K562 (cell line): ENCODE data around the gene PTP4A2. TPM values are rescaled to one million over a fixed set of nuclear protein-coding genes. Genes with fewer than 3 reads are reported as not detected.

Experiments
- ATF1 ChIP-seq, 2 experiments: fragments of 450-650 bp in 1 of 2; IDR thresholded peaks; 2 replicates each; pipeline ENCODE4 v1.6.1; 2016; ENCODE audit warnings: missing compliant biosample characterization in 1 of 2, missing genetic modification characterization in 1 of 2
- MYNN ChIP-seq, 2 experiments: sonication (generic); formaldehyde crosslinking in 1 of 2; IDR thresholded peaks; 2 replicates each; pipeline versions ENCODE4 v1.5.0 to v1.6.1; 2016 to 2020; ENCODE audit warnings: antibody characterized with exemption in 1 of 2, missing genetic modification reagents in 1 of 2
- NCOR1 ChIP-seq: fragments of 450-650 bp; IDR thresholded peaks from 2 replicates; pipeline ENCODE4 v1.6.1; 2016; ENCODE audit warnings: mild to moderate bottlenecking, moderate library complexity
- TAL1 ChIP-seq: fragments of 450-650 bp; IDR thresholded peaks from 2 replicates; pipeline ENCODE4 v1.6.1; 2016; ENCODE audit warnings: mild to moderate bottlenecking
- TBP ChIP-seq: optimal IDR thresholded peaks from 2 replicates; pipeline ENCODE3; 2011; ENCODE audit warnings: low read depth, low read length, improper control_type of control experiment
- ZEB2 ChIP-seq: fragments of 450-650 bp; IDR thresholded peaks from 2 replicates; pipeline ENCODE4 v1.6.1; 2016
- polyA plus RNA-seq, 8 experiments: library from polyadenylated mRNA; depleted of rRNA in 4 of 8; stranded (reverse) in 5 of 8; unstranded in 3 of 8; fragments of >200 nt; fragmentation: Nextera tagmentation in 2 of 8; fragmentation: Illumina TruSeq in 1 of 8; extraction: Ambion mirVana in 2 of 8; extraction: Trizol in 1 of 8; gene quantifications; 2 replicates each; pipeline versions ENCODE4 v1.2.1 to v1.2.3, GENCODE V29; 2011 to 2014; ENCODE audit warnings: inconsistent platforms in 1 of 8, missing spikeins in 1 of 8
- total RNA-seq, 7 experiments: library from RNA; depleted of rRNA in 6 of 7; stranded (reverse); fragments of >200 nt in 6 of 7; fragmentation: Illumina TruSeq in 2 of 7; extraction: Trizol in 2 of 7; gene quantifications; 2 replicates each; pipeline versions ENCODE4 v1.2.1 to v1.2.3, GENCODE V29; 2011 to 2021; ENCODE audit warnings: low replicate concordance in 1 of 7
- TF ChIP-seq, protein P1 (sequence below), 2 experiments: fragments of 450-650 bp in 1 of 2; sonication (generic) in 1 of 2; formaldehyde crosslinking in 1 of 2; IDR thresholded peaks; 2 replicates each; pipeline versions ENCODE4 v1.7.1 to v1.9.0; 2016 to 2022; ENCODE audit warnings: inconsistent platforms in 1 of 2, mild to moderate bottlenecking in 1 of 2, missing genetic modification reagents in 1 of 2
- TF ChIP-seq, protein P2 (sequence below): fragments of 450-650 bp; IDR thresholded peaks from 2 replicates; pipeline ENCODE4 v1.6.1; 2018; ENCODE audit not compliant: partially characterized antibody
- TF ChIP-seq, protein P3 (sequence below): fragments of 200-800 bp; sonication (Bioruptor generic); IDR thresholded peaks from 2 replicates; pipeline ENCODE4 v1.6.1; 2017; ENCODE audit warnings: missing genetic modification characterization, missing compliant biosample characterization

PTP4A2 gene
- total and polyA plus RNA-seq, 9 of the 15 experiments (the other 6 are each of a cell fraction or from before 2014, with no cell fraction given) = 197 to 870 (median 480) TPM

DNA sequence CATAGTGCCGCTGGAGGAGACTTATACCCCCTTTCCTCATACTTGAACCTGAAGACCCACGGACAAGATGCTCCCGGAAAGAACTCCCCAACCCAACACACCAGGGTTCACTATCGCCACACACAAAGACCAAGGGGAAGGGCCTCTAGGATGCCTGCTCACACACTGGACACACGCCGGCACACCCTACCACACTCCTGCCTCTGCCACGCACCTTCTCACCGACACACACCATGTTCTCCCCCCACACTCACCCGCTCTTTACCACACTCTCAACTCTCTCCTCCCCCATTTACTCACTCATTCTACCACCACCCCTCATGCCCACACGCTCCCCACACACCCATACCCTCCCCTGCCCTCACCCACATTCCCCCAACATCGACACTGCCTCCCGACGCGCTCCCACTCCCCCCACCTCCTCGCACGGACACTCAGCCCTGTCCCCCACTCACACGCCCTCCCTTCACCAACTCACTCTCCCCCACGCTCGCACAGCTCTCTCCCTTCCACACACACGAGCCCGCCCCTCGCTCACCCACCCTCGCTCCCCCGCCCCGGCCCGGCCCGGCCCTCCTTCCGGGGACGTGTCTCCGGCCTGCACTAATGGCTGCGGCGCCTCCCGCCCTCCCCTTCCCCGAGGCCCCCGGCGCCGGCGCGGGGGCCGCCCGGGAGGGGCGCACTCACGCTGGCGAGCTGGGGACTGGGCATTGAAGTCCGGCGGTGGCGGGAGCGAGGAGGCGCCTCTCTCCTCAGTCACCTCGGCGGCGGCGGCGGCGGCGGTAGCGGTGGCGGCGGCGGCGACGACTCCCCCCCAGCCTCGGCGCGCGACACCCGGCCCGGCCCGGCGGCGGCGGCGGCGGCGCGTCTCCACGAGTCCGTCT, 626 bp downstream of the PTP4A2 start (continued):
- TF ChIP-seq, protein P1, sequence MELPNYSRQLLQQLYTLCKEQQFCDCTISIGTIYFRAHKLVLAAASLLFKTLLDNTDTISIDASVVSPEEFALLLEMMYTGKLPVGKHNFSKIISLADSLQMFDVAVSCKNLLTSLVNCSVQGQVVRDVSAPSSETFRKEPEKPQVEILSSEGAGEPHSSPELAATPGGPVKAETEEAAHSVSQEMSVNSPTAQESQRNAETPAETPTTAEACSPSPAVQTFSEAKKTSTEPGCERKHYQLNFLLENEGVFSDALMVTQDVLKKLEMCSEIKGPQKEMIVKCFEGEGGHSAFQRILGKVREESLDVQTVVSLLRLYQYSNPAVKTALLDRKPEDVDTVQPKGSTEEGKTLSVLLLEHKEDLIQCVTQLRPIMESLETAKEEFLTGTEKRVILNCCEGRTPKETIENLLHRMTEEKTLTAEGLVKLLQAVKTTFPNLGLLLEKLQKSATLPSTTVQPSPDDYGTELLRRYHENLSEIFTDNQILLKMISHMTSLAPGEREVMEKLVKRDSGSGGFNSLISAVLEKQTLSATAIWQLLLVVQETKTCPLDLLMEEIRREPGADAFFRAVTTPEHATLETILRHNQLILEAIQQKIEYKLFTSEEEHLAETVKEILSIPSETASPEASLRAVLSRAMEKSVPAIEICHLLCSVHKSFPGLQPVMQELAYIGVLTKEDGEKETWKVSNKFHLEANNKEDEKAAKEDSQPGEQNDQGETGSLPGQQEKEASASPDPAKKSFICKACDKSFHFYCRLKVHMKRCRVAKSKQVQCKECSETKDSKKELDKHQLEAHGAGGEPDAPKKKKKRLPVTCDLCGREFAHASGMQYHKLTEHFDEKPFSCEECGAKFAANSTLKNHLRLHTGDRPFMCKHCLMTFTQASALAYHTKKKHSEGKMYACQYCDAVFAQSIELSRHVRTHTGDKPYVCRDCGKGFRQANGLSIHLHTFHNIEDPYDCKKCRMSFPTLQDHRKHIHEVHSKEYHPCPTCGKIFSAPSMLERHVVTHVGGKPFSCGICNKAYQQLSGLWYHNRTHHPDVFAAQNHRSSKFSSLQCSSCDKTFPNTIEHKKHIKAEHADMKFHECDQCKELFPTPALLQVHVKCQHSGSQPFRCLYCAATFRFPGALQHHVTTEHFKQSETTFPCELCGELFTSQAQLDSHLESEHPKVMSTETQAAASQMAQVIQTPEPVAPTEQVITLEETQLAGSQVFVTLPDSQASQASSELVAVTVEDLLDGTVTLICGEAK (IDR thresholded peaks at IDR 0.05) = peak; percentile 74
- TF ChIP-seq, protein P1 (CRISPR knock-in tag; IDR thresholded peaks at IDR 0.05) = 0 out of 2 replicates have a peak, but pooled peaks have one; percentile 12
- TF ChIP-seq, protein P2, sequence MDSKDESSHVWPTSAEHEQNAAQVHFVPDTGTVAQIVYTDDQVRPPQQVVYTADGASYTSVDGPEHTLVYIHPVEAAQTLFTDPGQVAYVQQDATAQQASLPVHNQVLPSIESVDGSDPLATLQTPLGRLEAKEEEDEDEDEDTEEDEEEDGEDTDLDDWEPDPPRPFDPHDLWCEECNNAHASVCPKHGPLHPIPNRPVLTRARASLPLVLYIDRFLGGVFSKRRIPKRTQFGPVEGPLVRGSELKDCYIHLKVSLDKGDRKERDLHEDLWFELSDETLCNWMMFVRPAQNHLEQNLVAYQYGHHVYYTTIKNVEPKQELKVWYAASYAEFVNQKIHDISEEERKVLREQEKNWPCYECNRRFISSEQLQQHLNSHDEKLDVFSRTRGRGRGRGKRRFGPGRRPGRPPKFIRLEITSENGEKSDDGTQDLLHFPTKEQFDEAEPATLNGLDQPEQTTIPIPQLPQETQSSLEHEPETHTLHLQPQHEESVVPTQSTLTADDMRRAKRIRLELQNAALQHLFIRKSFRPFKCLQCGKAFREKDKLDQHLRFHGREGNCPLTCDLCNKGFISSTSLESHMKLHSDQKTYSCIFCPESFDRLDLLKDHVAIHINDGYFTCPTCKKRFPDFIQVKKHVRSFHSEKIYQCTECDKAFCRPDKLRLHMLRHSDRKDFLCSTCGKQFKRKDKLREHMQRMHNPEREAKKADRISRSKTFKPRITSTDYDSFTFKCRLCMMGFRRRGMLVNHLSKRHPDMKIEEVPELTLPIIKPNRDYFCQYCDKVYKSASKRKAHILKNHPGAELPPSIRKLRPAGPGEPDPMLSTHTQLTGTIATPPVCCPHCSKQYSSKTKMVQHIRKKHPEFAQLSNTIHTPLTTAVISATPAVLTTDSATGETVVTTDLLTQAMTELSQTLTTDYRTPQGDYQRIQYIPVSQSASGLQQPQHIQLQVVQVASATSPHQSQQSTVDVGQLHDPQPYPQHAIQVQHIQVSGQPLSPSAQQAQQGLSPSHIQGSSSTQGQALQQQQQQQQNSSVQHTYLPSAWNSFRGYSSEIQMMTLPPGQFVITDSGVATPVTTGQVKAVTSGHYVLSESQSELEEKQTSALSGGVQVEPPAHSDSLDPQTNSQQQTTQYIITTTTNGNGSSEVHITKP = peak; percentile 50
- TF ChIP-seq ZEB2 (peak; percentile 51; the same call in 1 of the 2 replicates), ATF1 (CRISPR knock-in tag; IDR thresholded peaks at IDR 0.05) (no peak), ATF1 (tag; IDR thresholded peaks at IDR 0.05) (peak; percentile 45; the same call in 1 of the 2 replicates), TAL1 (0 out of 2 replicates have a peak, but pooled peaks have one; percentile 19), NCOR1 (peak; percentile 56), MYNN (IDR thresholded peaks at IDR 0.05) (peak; percentile 69), MYNN (CRISPR knock-in tag; IDR thresholded peaks at IDR 0.05) (no peak), TBP (peak; percentile 12)
- TF ChIP-seq, protein P3, sequence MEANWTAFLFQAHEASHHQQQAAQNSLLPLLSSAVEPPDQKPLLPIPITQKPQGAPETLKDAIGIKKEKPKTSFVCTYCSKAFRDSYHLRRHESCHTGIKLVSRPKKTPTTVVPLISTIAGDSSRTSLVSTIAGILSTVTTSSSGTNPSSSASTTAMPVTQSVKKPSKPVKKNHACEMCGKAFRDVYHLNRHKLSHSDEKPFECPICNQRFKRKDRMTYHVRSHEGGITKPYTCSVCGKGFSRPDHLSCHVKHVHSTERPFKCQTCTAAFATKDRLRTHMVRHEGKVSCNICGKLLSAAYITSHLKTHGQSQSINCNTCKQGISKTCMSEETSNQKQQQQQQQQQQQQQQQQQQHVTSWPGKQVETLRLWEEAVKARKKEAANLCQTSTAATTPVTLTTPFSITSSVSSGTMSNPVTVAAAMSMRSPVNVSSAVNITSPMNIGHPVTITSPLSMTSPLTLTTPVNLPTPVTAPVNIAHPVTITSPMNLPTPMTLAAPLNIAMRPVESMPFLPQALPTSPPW (CRISPR knock-in tag) = peak; percentile 94
